ENCODE measurements around the gene KRABD2.

The KRABD2 gene

DNA sequence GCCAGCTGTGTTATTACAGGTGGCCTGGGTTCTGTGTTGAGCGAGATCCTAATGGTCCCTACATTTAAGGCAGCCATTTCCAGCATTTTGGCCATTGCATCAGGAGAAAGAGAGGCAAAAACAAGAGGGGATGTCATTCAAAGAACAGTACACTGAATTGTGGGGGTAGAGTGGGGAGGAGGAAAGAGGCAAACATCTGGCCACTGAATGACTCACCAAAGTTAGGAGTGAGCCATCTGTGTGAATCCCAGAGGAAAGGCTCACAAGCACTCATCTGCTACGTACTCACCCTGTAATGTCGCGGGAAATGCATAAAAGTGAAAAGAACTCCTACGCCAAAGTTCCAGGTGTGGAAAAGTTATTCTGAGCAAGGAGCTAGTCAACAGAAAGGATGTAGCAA lies 16.7 kb downstream of the KRABD2 start:
- TF ChIP-seq, protein P1, sequence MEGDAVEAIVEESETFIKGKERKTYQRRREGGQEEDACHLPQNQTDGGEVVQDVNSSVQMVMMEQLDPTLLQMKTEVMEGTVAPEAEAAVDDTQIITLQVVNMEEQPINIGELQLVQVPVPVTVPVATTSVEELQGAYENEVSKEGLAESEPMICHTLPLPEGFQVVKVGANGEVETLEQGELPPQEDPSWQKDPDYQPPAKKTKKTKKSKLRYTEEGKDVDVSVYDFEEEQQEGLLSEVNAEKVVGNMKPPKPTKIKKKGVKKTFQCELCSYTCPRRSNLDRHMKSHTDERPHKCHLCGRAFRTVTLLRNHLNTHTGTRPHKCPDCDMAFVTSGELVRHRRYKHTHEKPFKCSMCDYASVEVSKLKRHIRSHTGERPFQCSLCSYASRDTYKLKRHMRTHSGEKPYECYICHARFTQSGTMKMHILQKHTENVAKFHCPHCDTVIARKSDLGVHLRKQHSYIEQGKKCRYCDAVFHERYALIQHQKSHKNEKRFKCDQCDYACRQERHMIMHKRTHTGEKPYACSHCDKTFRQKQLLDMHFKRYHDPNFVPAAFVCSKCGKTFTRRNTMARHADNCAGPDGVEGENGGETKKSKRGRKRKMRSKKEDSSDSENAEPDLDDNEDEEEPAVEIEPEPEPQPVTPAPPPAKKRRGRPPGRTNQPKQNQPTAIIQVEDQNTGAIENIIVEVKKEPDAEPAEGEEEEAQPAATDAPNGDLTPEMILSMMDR (IDR thresholded peaks at IDR 0.05; ENCODE audit: extremely low read depth, low read depth, low read length) = no peak
- Histone ChIP-seq H3K4me3 (ENCODE audit: insufficient read depth, low read length) (no peak overlapping the region), H2AFZ (ENCODE audit: low read length) (no peak overlapping the region), H3K27me3 (ENCODE audit: insufficient read depth, low read length) (no peaks in the 10 kb centered on the region), H4K20me1 (ENCODE audit: insufficient read depth, low read length) (no peaks in the 10 kb centered on the region), H3K4me2 (ENCODE audit: insufficient read depth, low read length) (peak overlapping the region; percentile 56), H3K27ac (ENCODE audit: low read depth, low read length) (no peak overlapping the region), H3K36me3 (ENCODE audit: insufficient read depth, low read length) (no peaks in the 10 kb centered on the region), H3K79me2 (ENCODE audit: insufficient read depth, low read length) (no peaks in the 10 kb centered on the region), H3K4me1 (ENCODE audit: insufficient read depth, low read length) (peaks cover 31% of the 10 kb centered on the region), H3K9me3 (ENCODE audit: low read depth, low read length) (no peaks in the 10 kb centered on the region)
- peak; percentile 93 for DNase-seq (ENCODE audit: insufficient read length, low spot score, missing footprints)

DNA sequence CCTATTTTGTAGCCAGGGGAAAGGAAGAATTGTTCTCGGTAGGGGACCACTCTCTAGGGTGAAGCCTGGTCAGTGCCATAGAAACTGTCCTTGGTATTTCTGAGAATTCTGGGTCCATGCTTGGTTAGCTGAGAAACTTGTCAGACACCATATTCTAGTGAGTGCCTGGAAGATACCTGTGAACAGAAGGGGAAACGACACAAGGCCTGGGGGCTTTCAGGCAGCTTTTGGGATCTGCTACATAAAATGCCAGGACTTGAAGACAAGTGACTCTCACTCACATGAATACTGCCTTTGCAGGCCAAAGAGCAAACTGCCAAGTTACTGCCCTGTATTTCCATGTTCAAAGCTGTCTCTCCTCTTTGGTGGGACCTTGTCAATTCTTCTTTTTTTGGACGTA lies 18.6 kb downstream of the KRABD2 start:
- no peak overlapping the region for H3K27ac ChIP-seq (ENCODE audit: low read depth, low read length)
- no peaks in the 10 kb centered on the region for H3K27me3 ChIP-seq (ENCODE audit: insufficient read depth, low read length)
- H3K4me1 ChIP-seq (ENCODE audit: insufficient read depth, low read length) = peaks cover 26% of the 10 kb centered on the region
- no peaks in the 10 kb centered on the region for H3K79me2 ChIP-seq (ENCODE audit: insufficient read depth, low read length)
- no peak overlapping the region for H3K4me2 ChIP-seq (ENCODE audit: insufficient read depth, low read length)
- H3K4me3 ChIP-seq (ENCODE audit: insufficient read depth, low read length) = no peak overlapping the region
- H2AFZ ChIP-seq (ENCODE audit: low read length) = no peak overlapping the region
- TF ChIP-seq, protein P1 (IDR thresholded peaks at IDR 0.05; ENCODE audit: extremely low read depth, low read depth, low read length) = no peak
- H4K20me1 ChIP-seq (ENCODE audit: insufficient read depth, low read length) = no peaks in the 10 kb centered on the region
- no peak for DNase-seq (ENCODE audit: insufficient read length, low spot score, missing footprints)
- H3K36me3 ChIP-seq (ENCODE audit: insufficient read depth, low read length) = no peaks in the 10 kb centered on the region
- no peaks in the 10 kb centered on the region for H3K9me3 ChIP-seq (ENCODE audit: low read depth, low read length)

DNA sequence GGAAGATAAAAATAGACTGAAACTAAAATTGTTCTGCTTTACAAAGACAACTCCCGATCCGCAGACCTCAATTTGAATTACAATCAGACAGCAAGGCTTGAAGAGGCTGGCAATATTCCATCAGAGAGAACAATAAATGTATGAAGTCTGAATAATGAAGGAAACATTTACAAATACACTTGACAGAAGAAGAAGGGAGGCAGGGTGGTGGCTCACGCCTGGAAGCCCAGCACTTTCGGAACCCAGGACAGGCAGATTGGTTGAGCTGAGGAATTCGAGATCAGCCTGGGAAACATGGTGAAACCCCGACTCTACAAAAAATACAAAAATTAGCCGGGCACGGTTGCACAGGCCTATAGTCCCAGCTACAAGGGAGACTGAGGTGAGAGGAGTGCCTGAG lies 22.3 kb downstream of the KRABD2 start:
- Histone ChIP-seq H3K27ac (ENCODE audit: low read depth, low read length) (no peak overlapping the region), H3K27me3 (ENCODE audit: insufficient read depth, low read length) (no peaks in the 10 kb centered on the region), H3K9me3 (ENCODE audit: low read depth, low read length) (no peaks in the 10 kb centered on the region), H3K79me2 (ENCODE audit: insufficient read depth, low read length) (no peaks in the 10 kb centered on the region), H3K4me3 (ENCODE audit: insufficient read depth, low read length) (no peak overlapping the region), H3K4me2 (ENCODE audit: insufficient read depth, low read length) (no peak overlapping the region), H2AFZ (ENCODE audit: low read length) (no peak overlapping the region), H4K20me1 (ENCODE audit: insufficient read depth, low read length) (no peaks in the 10 kb centered on the region), H3K36me3 (ENCODE audit: insufficient read depth, low read length) (no peaks in the 10 kb centered on the region), H3K4me1 (ENCODE audit: insufficient read depth, low read length) (peaks cover under 1% of the 10 kb centered on the region)
- no peak for DNase-seq (ENCODE audit: insufficient read length, low spot score, missing footprints)
- TF ChIP-seq, protein P1 (IDR thresholded peaks at IDR 0.05; ENCODE audit: extremely low read depth, low read depth, low read length) = no peak

DNA sequence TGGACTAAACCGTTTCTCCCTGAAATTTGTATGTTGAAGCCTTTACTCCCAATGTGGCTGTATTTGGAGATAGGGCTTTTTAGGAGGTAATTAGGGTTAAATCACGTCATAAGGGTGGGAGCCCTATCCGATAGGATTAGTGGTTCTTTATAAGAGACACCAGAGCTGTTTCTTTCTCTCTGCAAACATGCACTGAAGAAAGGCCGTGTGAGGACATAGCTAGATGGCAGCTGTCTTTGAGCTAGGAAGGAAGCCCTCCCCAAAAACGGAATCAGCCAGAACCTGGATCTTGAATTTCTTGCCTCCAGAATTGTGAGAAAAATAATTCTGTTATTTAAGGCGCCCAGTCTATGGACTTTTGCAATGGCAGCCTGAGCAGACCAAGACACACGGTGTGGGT lies 22.8 kb downstream of the KRABD2 start:
- TF ChIP-seq, protein P1 (IDR thresholded peaks at IDR 0.05; ENCODE audit: extremely low read depth, low read depth, low read length) = no peak
- Histone ChIP-seq H3K27me3 (ENCODE audit: insufficient read depth, low read length) (no peaks in the 10 kb centered on the region), H2AFZ (ENCODE audit: low read length) (no peak overlapping the region), H3K4me1 (ENCODE audit: insufficient read depth, low read length) (no peaks in the 10 kb centered on the region), H4K20me1 (ENCODE audit: insufficient read depth, low read length) (no peaks in the 10 kb centered on the region), H3K9me3 (ENCODE audit: low read depth, low read length) (no peaks in the 10 kb centered on the region), H3K4me3 (ENCODE audit: insufficient read depth, low read length) (no peak overlapping the region), H3K27ac (ENCODE audit: low read depth, low read length) (no peak overlapping the region), H3K79me2 (ENCODE audit: insufficient read depth, low read length) (no peaks in the 10 kb centered on the region), H3K4me2 (ENCODE audit: insufficient read depth, low read length) (no peak overlapping the region), H3K36me3 (ENCODE audit: insufficient read depth, low read length) (no peaks in the 10 kb centered on the region)
- no peak for DNase-seq (ENCODE audit: insufficient read length, low spot score, missing footprints)
